Measurements from ENCODE around the gene RPAP2.

DNA sequence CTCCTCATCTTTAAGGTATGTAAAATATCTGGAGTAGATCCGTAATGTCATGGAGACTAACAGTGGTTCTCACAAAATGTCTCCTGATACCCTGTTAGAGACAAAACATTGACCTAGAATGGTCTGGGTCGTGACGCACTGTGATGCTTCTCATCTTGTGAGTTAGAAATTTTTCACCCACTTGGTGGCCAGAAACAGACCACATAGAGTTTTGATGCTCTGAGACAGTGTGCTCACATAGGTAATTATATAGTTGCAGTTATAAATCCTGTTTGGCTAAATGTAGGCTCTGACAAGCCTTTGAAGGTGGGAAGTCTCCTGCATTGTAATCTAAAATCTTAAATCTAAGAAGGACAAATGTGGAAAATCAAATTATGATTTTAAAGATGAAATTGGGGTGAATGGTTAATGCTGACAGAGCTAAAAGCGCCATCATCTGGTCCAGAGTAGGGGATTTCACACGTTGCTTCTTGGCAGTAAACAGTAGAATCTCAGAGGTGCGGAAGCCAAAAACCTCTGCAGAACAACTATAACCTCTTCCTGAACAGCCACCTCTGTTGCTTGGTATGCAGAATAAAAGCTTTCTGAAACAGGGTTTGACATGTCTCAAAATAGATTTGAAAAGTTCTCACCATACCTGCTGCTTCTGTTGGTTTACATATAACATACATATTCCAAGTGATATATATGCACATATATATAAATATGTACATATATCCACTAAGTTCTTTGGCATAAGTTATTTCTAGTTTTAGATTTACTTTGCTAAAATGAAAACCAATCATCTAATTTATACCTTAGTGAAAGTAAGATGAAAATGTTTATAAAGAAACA, 17.1 kb downstream of the RPAP2 start:
- TF ChIP-seq SNAI2 (CRISPR knock-in tag; IDR thresholded peaks at IDR 0.05) (no peak), ZNF565 (CRISPR knock-in tag; conservative IDR thresholded peaks at IDR 0.05; ENCODE audit: low read depth) (no peak), BACH2 (CRISPR knock-in tag; IDR thresholded peaks at IDR 0.05; ENCODE audit: borderline replicate concordance) (no peak), CSDC2 (CRISPR knock-in tag; IDR thresholded peaks at IDR 0.05) (no peak), ZNF8 (CRISPR knock-in tag; IDR thresholded peaks at IDR 0.05) (no peak), GLIS3 (CRISPR knock-in tag; IDR thresholded peaks at IDR 0.05) (no peak), ZFP30 (CRISPR knock-in tag; IDR thresholded peaks at IDR 0.05) (no peak), ZNF70 (CRISPR knock-in tag; IDR thresholded peaks at IDR 0.05) (no peak), TCF4 (CRISPR knock-in tag; IDR thresholded peaks at IDR 0.05; ENCODE audit: borderline replicate concordance) (no peak), PPARA (CRISPR knock-in tag; IDR thresholded peaks at IDR 0.05; ENCODE audit: borderline replicate concordance) (no peak)
- TF ChIP-seq, protein P1, sequence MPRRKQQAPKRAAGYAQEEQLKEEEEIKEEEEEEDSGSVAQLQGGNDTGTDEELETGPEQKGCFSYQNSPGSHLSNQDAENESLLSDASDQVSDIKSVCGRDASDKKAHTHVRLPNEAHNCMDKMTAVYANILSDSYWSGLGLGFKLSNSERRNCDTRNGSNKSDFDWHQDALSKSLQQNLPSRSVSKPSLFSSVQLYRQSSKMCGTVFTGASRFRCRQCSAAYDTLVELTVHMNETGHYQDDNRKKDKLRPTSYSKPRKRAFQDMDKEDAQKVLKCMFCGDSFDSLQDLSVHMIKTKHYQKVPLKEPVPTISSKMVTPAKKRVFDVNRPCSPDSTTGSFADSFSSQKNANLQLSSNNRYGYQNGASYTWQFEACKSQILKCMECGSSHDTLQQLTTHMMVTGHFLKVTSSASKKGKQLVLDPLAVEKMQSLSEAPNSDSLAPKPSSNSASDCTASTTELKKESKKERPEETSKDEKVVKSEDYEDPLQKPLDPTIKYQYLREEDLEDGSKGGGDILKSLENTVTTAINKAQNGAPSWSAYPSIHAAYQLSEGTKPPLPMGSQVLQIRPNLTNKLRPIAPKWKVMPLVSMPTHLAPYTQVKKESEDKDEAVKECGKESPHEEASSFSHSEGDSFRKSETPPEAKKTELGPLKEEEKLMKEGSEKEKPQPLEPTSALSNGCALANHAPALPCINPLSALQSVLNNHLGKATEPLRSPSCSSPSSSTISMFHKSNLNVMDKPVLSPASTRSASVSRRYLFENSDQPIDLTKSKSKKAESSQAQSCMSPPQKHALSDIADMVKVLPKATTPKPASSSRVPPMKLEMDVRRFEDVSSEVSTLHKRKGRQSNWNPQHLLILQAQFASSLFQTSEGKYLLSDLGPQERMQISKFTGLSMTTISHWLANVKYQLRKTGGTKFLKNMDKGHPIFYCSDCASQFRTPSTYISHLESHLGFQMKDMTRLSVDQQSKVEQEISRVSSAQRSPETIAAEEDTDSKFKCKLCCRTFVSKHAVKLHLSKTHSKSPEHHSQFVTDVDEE (CRISPR knock-in tag; IDR thresholded peaks at IDR 0.05) = no peak
- TF ChIP-seq, protein P2, sequence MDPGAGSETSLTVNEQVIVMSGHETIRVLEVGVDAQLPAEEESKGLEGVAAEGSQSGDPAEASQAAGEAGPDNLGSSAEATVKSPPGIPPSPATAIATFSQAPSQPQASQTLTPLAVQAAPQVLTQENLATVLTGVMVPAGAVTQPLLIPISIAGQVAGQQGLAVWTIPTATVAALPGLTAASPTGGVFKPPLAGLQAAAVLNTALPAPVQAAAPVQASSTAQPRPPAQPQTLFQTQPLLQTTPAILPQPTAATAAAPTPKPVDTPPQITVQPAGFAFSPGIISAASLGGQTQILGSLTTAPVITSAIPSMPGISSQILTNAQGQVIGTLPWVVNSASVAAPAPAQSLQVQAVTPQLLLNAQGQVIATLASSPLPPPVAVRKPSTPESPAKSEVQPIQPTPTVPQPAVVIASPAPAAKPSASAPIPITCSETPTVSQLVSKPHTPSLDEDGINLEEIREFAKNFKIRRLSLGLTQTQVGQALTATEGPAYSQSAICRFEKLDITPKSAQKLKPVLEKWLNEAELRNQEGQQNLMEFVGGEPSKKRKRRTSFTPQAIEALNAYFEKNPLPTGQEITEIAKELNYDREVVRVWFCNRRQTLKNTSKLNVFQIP (CRISPR knock-in tag; IDR thresholded peaks at IDR 0.05; ENCODE audit: borderline replicate concordance, low read depth) = no peak
- TF ChIP-seq, protein P3, sequence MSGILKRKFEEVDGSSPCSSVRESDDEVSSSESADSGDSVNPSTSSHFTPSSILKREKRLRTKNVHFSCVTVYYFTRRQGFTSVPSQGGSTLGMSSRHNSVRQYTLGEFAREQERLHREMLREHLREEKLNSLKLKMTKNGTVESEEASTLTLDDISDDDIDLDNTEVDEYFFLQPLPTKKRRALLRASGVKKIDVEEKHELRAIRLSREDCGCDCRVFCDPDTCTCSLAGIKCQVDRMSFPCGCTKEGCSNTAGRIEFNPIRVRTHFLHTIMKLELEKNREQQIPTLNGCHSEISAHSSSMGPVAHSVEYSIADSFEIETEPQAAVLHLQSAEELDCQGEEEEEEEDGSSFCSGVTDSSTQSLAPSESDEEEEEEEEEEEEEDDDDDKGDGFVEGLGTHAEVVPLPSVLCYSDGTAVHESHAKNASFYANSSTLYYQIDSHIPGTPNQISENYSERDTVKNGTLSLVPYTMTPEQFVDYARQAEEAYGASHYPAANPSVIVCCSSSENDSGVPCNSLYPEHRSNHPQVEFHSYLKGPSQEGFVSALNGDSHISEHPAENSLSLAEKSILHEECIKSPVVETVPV (CRISPR knock-in tag; IDR thresholded peaks at IDR 0.05) = no peak
- TF ChIP-seq, protein P4, sequence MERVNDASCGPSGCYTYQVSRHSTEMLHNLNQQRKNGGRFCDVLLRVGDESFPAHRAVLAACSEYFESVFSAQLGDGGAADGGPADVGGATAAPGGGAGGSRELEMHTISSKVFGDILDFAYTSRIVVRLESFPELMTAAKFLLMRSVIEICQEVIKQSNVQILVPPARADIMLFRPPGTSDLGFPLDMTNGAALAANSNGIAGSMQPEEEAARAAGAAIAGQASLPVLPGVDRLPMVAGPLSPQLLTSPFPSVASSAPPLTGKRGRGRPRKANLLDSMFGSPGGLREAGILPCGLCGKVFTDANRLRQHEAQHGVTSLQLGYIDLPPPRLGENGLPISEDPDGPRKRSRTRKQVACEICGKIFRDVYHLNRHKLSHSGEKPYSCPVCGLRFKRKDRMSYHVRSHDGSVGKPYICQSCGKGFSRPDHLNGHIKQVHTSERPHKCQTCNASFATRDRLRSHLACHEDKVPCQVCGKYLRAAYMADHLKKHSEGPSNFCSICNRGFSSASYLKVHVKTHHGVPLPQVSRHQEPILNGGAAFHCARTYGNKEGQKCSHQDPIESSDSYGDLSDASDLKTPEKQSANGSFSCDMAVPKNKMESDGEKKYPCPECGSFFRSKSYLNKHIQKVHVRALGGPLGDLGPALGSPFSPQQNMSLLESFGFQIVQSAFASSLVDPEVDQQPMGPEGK (CRISPR knock-in tag; IDR thresholded peaks at IDR 0.05; ENCODE audit: borderline replicate concordance) = no peak

Data from SK-N-SH treated with all-trans-retinoic acid at 6 μM for 48 hours (cell line).